GM21737 (cell line): Measurements from ENCODE around the gene RTEL1.

Source experiments
- ATAC-seq: cut with Tn5 transposase; IDR thresholded peaks from one replicate; pipeline ENCODE4 v1.9.1; 2021; ENCODE audit warnings: mild to moderate bottlenecking, moderate library complexity; ENCODE audit not compliant: unreplicated experiment

Gene RTEL1

GRCh38 chr20:63687419-63688178, 29.5 kb downstream of the RTEL1 start:
- no peak for ATAC-seq

DNA sequence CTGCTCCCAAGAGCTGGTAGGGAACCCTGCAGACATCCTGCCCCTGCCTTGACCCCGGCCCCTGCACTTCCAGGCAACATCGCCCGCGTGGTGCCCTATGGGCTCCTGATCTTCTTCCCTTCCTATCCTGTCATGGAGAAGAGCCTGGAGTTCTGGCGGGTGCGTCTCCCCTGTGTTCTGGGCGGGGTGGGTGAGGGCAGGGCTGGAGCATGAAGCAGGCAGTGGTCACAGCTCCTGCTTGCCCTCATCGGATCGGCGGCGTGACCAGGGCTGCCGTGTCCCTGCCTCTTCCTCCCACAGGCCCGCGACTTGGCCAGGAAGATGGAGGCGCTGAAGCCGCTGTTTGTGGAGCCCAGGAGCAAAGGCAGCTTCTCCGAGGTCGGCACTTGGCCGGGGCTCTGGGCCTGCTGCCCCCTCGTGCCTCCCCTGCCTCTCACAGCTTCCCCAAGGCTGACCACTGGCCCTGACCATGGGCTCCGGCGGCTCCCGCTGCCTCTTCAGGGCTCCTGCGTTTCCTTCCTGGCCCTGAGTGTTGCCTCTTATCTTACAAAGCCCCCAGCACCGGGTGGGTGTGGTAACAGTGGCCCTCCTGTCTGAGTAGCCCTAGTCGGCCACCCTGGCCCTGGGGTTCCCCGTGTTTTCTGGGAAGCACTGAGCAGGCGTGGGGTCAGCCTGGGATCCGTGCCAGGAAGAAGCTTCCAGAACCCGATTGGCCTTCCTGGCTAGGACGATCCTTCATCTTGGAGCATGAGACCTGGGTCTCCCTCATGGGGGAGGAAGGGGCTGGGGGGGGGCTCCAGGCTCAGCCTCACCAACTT, 30.3 kb downstream of the RTEL1 start:
- ATAC-seq, result no peak

- ATAC-seq, result no peak
Observed at GRCh38 chr20:63689046-63690002, 31.2 kb downstream of the RTEL1 start.

DNA sequence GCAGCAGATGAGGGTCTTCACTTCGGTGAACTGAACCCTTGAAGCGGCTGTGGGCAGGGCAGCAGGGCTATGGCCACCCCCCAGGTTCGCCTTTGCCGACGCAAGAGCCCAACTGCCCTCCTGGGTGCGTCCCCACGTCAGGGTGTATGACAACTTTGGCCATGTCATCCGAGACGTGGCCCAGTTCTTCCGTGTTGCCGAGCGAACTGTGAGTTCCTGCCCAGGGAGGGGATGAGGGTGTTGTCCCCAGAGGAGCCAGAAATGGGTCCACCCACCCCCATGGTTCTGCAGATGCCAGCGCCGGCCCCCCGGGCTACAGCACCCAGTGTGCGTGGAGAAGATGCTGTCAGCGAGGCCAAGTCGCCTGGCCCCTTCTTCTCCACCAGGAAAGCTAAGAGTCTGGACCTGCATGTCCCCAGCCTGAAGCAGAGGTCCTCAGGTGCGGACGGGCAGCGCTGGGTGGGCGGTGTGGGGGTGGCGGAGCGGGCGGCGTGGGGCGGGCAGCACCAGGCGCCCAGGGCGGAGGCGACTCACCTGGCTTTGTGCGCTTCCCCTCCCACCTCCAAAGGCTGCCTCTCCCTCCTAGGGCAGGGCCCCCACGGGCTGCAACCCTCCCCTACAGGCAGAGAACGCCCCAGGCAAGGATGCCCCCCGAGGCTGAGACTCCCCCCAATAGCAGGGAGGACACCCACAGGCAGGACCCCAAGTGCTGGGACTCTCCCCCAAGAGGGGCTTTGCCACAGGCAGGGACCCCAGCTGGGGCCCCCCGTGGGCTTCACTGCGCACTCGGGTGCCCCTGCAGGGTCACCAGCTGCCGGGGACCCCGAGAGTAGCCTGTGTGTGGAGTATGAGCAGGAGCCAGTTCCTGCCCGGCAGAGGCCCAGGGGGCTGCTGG, 32.1 kb downstream of the RTEL1 start:
- no peak for ATAC-seq

- ATAC-seq, result no peak
Observed at GRCh38 chr20:63690898-63691710, 33.0 kb downstream of the RTEL1 start.

DNA sequence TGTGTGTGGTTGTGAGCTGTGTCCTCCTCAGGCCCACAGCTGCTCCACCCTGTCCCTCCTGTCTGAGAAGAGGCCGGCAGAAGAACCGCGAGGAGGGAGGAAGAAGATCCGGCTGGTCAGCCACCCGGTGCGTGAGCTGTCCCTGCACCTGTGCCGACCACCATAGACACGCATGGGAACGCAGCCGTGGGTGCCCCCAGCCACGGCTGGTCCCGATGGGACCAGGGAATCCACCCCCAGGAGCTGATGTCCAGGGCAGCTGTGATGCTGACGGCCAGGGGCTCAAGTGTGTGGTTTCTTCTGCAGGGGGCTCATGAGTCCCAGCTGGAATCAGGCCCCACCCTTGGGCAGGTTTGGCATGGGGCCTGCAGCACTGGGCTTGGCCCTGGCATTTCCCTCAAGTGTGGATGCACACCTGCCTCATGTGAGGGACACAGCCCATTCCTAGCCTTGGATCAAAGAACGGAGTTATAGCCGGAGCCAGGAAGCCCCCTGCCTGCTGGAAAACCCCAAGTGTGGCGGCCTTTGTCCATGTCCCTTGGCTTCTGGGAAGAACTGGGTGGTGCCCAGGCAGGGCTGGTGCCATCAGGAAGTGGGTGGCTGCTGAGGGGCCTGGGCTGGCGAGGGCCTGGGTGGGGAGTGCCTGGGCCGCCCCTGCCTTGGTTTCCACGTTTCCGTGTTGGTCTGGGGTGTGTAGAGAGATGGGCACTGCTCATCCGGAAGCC, 33.8 kb downstream of the RTEL1 start:
- ATAC-seq, result no peak

DNA sequence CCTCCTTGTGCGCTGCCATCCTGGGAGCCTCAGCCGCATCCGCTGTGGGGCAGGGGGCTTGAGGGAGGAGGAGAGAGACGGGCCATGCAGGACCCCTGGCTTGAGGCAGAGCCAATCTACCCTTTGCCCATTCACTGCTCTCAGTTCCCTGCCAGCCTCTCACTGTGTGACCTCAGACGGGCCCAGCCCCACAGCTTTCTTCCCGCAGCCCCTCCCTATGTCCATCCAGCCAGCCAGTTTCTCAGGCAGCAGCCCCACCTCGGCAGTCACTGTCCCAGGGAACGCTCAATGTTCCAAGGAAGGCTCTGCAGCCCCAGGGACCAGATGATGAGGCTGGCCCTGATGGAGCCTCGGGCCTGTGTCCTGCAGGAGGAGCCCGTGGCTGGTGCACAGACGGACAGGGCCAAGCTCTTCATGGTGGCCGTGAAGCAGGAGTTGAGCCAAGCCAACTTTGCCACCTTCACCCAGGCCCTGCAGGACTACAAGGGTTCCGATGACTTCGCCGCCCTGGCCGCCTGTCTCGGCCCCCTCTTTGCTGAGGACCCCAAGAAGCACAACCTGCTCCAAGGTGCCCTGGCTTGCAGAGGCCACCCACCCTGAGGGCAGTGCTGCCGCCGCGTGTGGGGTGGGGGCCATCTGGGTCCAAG, 34.4 kb downstream of the RTEL1 start:
- ATAC-seq, result no peak

GRCh38 chr20:63693083-63693732, 35.1 kb downstream of the RTEL1 start:
- no peak for ATAC-seq

DNA sequence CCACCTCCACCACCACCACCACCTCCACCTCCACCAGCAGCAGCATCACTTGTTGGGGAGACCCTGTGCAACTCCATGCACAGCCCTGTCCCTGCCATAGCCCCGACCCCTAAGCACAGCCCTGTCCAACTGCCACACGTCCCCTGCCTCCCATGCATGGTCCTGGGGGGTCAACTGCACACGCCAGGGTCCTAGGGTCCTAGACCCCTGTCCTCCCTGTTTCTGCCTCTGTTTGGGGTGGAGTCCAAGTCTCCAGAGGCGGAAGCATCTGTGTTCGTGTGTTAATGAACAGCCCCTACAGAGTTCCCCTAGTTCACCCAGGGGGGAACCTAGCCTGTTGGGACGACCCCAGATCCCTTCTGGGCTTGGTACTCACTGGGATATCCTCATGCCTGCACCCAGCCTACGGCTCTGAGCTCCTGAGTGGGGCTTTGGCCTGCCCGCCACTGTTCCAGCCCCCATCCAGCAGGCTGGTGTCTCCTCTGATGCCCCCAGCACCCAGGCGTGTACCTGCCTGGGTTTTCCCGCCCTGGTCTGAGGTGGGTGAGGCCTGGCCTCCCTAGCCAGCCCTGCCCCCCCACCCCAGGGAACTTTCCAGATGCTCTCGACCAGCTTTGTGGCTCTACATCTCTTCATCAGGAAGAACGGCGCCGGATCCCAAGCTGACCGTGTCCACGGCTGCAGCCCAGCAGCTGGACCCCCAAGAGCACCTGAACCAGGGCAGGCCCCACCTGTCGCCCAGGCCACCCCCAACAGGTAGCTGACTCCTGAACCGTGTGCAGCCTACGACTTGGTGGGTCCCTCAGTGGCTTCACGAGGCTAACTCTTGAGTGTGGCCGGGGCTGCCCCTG, 35.8 kb downstream of the RTEL1 start:
- ATAC-seq, result no peak

GRCh38 chr20:63694584-63695423, 36.7 kb downstream of the RTEL1 start:
- ATAC-seq, result no peak

DNA sequence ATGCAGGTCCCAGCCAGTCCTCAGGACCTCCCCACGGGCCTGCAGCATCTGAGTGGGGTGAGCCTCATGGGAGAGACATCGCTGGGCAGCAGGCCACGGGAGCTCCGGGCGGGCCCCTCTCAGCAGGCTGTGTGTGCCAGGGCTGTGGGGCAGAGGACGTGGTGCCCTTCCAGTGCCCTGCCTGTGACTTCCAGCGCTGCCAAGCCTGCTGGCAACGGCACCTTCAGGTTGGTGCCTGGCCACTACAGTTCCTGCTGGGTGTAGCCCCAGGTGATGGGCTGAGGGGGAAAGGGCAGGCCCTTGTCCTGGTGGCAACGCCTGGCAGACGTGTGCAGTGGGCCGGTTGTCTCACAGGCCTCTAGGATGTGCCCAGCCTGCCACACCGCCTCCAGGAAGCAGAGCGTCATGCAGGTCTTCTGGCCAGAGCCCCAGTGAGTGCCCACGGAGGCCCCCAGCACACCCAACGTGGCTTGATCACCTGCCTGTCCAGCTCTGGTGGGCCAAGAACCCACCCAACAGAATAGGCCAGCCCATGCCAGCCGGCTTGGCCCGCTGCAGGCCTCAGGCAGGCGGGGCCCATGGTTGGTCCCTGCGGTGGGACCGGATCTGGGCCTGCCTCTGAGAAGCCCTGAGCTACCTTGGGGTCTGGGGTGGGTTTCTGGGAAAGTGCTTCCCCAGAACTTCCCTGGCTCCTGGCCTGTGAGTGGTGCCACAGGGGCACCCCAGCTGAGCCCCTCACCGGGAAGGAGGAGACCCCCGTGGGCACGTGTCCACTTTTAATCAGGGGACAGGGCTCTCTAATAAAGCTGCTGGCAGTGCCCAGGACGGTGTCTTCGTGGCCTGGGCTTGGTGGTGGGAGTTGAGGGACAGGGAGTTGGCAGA, 37.6 kb downstream of the RTEL1 start:
- no peak for ATAC-seq

DNA sequence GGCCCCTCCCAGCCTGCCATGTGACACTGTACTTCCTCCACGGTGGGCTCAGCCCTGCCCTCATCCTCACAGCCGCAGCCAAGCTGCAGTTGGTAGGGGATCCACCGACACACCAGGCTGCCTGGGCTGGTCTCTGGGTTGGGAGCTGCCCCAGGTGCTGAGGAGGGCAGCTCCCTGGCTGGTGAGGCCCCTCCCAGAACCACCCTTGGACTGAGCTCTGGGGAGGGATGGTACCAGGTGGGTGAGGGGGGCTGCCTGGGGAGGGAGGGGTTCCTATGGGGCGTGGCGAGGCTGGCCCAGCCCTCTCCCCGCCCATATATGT, 38.2 kb downstream of the RTEL1 start:
- no peak for ATAC-seq

GRCh38 chr20:63696628-63697356, 38.7 kb downstream of the RTEL1 start, which contains the start of gene TNFRSF6B:
TNFRSF6B (plus strand) TSS chr20:63696652; CDS start chr20:63696768, 116 bp downstream.
- ATAC-seq, result no peak

- no peak for ATAC-seq
Observed at GRCh38 chr20:63697357-63697867, 39.3 kb downstream of the RTEL1 start.
